ENCODE results near the gene IRGM. TPM values are rescaled to one million over a fixed set of nuclear protein-coding genes. Genes with fewer than 3 reads are reported as not detected.
"Not testable (repeated sequence)": the region's sequence is repeated elsewhere in the genome, so short reads cannot be mapped to it uniquely, and the experiment has no call there.

Gene IRGM
- total RNA-seq, 2 donors from 2014 or later: 2.0 to 2.7 TPM

DNA sequence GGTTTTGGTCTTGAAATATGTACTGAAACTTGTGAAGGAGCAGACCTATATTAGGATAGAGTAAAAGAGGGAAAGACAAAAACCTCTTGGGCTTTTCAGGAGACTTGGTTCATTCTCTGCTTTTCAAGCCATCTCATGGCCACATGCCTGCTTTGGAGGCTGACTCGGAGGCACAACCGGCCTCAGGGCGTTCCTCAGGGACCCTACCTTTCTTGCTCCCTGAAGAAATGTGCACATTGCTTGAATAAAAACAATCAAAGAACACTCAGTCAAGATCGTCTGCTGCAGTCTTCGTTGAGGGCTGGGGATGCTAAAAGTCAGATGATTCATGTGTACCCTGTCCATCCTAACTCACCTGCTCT, 994 bp downstream of the IRGM start:
- ATAC-seq: no peak
- DNase-seq: no peak
- no peaks in the 10 kb centered on the region for H3K9me3 ChIP-seq (ENCODE audit: control insufficient read depth, low read length, poor library complexity, severe bottlenecking)
- no peaks in the 10 kb centered on the region for H3K36me3 Mint-ChIP-seq (ENCODE audit: low read depth)
- H3K27me3 Mint-ChIP-seq: peaks cover 7% of the 10 kb centered on the region
- peaks cover 10% of the 10 kb centered on the region for H3K4me1 Mint-ChIP-seq
- peak overlapping the region; percentile 57 for H3K27ac Mint-ChIP-seq
- H3K4me3 Mint-ChIP-seq: peak overlapping the region; percentile 79

DNA sequence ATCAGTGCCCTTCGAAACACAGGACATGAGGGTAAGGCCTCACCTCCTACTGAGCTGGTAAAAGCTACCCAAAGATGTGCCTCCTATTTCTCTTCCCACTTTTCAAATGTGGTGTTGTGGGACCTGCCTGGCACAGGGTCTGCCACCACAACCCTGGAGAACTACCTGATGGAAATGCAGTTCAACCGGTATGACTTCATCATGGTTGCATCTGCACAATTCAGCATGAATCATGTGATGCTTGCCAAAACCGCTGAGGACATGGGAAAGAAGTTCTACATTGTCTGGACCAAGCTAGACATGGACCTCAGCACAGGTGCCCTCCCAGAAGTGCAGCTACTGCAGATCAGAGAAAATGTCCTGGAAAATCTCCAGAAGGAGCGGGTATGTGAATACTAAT, 1.9 kb downstream of the IRGM start:
- Mint-ChIP-seq H3K36me3 (ENCODE audit: low read depth) (no peaks in the 10 kb centered on the region), H3K27me3 (peaks cover 7% of the 10 kb centered on the region), H3K4me3 (no peak overlapping the region), H3K4me1 (peaks cover 10% of the 10 kb centered on the region), H3K27ac (no peak overlapping the region)
- ATAC-seq (no peak), DNase-seq (no peak)
- H3K9me3 ChIP-seq (ENCODE audit: control insufficient read depth, low read length, poor library complexity, severe bottlenecking): no peaks in the 10 kb centered on the region

DNA sequence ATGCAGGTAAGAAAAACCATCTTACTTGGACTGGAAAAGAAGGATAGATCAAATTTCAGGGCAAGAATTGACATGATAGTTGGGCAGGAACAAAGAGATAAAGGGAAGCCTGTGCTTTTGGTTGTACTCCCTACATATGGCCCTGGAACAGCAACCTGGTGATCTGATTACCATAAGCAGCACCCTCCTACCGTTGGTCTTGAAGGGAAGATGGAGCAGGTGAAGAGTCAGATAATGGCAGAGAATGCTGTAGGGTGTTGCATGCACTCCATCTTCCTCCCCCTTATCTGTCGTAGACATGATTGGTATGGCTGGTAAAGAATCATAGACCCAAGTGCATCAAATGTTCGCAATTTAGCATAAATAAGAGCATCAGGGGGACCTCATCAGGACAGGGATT, 4.7 kb downstream of the IRGM start:
- peaks cover 7% of the 10 kb centered on the region for H3K27me3 Mint-ChIP-seq
- peak overlapping the region; percentile 27 for H3K27ac Mint-ChIP-seq
- no peaks in the 10 kb centered on the region for H3K36me3 Mint-ChIP-seq (ENCODE audit: low read depth)
- no peak overlapping the region for H3K4me3 Mint-ChIP-seq
- DNase-seq (no peak), ATAC-seq (no peak)
- peaks cover 14% of the 10 kb centered on the region for H3K4me1 Mint-ChIP-seq
- no peaks in the 10 kb centered on the region for H3K9me3 ChIP-seq (ENCODE audit: control insufficient read depth, low read length, poor library complexity, severe bottlenecking)

DNA sequence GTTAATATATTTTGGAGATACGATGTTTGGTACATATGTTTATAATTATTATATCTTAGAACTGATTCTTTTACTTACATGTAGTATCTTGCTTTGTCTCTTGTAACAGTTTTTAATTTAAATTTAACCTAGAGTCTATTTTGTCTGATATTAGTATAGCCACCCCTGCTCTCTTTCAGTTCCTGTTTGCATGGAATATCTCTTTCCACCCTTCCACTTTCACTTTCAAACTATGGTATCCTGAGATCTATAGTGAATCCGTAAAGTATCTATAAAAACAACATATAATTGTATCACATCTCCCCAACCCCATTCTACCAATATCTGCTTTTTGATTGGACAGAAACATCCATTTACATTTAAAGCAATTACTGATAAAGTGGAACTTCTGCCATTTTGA, 7.2 kb downstream of the IRGM start:
- H3K4me3 Mint-ChIP-seq: no peak overlapping the region
- DNase-seq: no peak

DNA sequence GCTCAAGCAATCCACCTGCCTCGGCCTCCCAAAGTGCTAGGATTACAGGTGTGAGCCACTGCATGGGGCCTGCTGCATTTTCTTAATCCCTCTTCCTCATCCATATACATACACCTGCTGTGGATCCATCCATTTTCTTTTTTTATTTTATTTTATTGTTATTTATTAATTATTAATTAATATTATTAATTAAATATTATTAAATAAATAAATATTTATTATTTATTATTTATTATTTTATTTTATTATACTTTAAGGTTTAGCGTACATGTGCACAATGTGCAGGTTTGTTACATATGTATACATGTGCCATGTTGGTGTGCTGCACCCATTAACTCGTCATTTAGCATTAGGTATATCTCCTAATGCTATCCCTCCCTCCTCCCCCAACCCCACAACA, 10.4 kb downstream of the IRGM start:
- not testable (repeated sequence) for H3K4me1 Mint-ChIP-seq; H3K36me3 Mint-ChIP-seq (ENCODE audit: low read depth); H3K9me3 ChIP-seq (ENCODE audit: control insufficient read depth, low read length, poor library complexity, severe bottlenecking); H3K27me3 Mint-ChIP-seq; H3K27ac Mint-ChIP-seq; ATAC-seq; DNase-seq; H3K4me3 Mint-ChIP-seq

More for the DNA sequence above, 7.2 kb downstream of the IRGM start:
- H3K27ac Mint-ChIP-seq: no peak overlapping the region
- H3K4me1 Mint-ChIP-seq: peaks cover 4% of the 10 kb centered on the region
- no peak for ATAC-seq
- H3K27me3 Mint-ChIP-seq: peaks cover 3% of the 10 kb centered on the region
- no peaks in the 10 kb centered on the region for H3K36me3 Mint-ChIP-seq (ENCODE audit: low read depth)
- H3K9me3 ChIP-seq (ENCODE audit: control insufficient read depth, low read length, poor library complexity, severe bottlenecking): no peaks in the 10 kb centered on the region

DNA sequence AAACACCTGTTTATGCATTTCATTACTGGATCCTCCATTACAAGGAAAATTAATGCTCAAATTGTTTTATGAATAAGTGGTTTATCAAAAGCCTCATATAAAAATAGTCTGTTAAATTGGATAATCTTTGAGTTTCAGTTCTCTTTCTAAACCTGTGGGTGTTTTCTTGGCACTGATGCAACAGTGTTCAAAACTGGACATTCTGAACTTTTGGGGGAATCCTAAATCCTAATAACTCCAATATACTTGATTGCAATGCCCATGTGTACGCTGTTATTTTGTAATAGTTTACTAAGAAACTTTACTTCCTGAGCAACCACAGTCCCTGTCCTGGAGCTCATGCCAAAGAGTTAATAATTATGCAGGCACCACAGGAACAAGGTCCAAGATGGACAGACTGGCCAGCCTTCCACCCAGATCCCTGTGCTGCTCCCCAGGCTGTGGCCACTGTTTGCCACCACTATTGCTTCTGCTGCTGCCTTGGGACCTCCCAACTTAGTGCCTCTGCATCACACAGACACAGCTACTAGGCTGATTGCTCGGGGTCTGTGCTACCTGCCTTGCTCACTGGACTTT, 14.0 kb downstream of the IRGM start:
- no peaks in the 10 kb centered on the region for H3K4me1 Mint-ChIP-seq
- no peak overlapping the region for H3K27ac Mint-ChIP-seq
- ATAC-seq: no peak
- H3K27me3 Mint-ChIP-seq: no peaks in the 10 kb centered on the region
- no peak for DNase-seq
- no peaks in the 10 kb centered on the region for H3K36me3 Mint-ChIP-seq (ENCODE audit: low read depth)
- H3K4me3 Mint-ChIP-seq: no peak overlapping the region
- H3K9me3 ChIP-seq (ENCODE audit: control insufficient read depth, low read length, poor library complexity, severe bottlenecking): no peaks in the 10 kb centered on the region

DNA sequence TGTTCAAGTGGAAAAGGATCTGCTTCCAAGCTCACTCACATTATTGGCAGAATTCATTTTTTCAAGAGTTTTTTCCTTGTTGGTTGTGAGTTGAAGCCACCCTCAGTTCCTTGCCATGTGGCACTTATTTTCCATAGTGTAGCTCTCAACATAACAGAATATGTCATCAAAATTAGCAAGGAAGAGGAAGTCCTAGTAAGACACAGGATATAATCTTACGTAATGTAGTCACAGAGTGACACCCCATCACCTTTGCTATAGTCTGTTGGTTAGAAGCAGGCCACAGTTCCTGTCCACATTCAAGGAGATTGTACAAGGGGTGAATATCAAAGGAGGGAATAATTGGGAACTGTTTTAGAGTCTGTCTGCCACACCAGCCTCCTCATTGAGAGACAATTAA, 15.7 kb downstream of the IRGM start:
- ATAC-seq: no peak
- H3K4me3 Mint-ChIP-seq: no peak overlapping the region
- H3K4me1 Mint-ChIP-seq: no peaks in the 10 kb centered on the region
- no peaks in the 10 kb centered on the region for H3K27me3 Mint-ChIP-seq
- no peak for DNase-seq
- H3K36me3 Mint-ChIP-seq (ENCODE audit: low read depth): no peaks in the 10 kb centered on the region
- no peaks in the 10 kb centered on the region for H3K9me3 ChIP-seq (ENCODE audit: control insufficient read depth, low read length, poor library complexity, severe bottlenecking)
- H3K27ac Mint-ChIP-seq: no peak overlapping the region

DNA sequence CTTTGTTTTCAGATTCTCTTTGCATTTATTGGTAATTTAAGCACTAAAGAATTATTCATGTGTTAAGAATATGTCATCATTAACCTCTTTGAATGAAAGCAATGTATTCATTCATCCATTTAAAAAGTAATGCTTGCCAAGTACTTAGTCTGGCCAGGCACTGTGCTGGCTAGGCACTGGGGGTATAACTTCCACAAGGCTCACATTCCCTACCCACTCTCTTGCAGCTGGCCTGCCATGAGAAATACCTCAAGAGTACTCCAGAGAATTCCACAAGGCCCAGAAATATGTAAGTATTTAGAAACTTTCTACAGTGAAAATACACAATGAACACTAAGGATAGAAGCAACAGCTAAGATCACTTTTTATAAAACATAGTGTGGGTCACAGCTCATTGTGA, 33.0 kb downstream of the IRGM start:
- H3K36me3 Mint-ChIP-seq (ENCODE audit: low read depth): no peaks in the 10 kb centered on the region
- ATAC-seq: no peak
- H3K9me3 ChIP-seq (ENCODE audit: control insufficient read depth, low read length, poor library complexity, severe bottlenecking): no peaks in the 10 kb centered on the region
- no peaks in the 10 kb centered on the region for H3K27me3 Mint-ChIP-seq
- no peaks in the 10 kb centered on the region for H3K4me1 Mint-ChIP-seq
- H3K4me3 Mint-ChIP-seq: no peak overlapping the region
- DNase-seq: no peak
- no peak overlapping the region for H3K27ac Mint-ChIP-seq

DNA sequence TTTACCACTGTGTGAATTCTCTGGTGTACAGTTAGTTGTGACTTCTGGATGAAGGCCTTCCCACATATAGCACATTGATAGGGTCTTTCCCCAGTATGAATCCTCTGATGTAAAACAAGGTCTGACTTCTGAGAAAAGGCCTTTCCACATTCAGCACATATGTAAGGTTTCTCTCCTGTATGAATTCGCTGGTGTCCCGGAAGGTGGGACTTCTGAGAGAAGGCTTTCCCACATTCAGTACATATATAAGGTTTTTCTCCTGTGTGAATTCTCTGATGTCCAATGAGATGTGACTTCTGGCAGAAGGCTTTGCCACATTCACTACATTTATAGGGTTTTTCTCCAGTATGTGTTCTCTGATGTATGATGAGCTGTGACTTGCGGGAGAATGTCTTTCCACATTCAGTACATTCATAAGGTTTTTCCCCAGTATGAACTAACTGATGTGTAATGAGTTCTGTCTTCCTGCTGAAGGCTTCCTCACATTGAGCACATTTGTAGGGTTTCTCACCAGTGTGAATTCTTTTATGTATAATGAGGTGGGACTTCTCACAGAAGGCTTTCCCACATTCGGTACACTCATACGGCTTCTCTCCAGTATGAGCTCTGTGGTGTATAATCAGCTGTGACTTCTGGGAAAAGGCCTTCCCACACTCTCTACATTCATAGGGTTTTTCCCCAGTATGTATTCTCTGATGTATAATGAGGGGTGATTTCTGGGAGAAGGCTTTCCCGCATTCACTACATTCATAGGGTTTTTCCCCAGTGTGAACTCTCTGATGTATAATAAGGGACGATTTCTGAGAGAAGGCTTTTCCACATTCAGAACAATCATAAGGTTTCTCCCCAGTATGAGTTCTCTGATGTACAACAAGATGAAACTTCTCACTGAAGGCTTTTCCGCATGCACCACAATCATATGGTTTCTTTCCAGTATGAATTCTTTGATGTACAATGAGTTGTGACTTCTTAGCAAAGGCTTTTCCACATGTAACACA, 49.4 kb downstream of the IRGM start:
- peaks cover 16% of the 10 kb centered on the region for H3K9me3 ChIP-seq (ENCODE audit: control insufficient read depth, low read length, poor library complexity, severe bottlenecking)
- no peak overlapping the region for H3K4me3 Mint-ChIP-seq
- H3K27ac Mint-ChIP-seq: no peak overlapping the region
- H3K4me1 Mint-ChIP-seq: no peaks in the 10 kb centered on the region
- no peaks in the 10 kb centered on the region for H3K27me3 Mint-ChIP-seq
- H3K36me3 Mint-ChIP-seq (ENCODE audit: low read depth): peaks cover 2% of the 10 kb centered on the region
- ATAC-seq (no peak), DNase-seq (no peak)

Other genes starting within 250 kb of the IRGM start
- gene SYNPO, start 205.9 kb upstream of the IRGM start, total RNA-seq: 1 to 10 TPM in 1 of 2 donors, not detected in 1; 1.5 TPM
- not detected for gene MYOZ3, start 185.3 kb upstream of the IRGM start, total RNA-seq
- 100 to 1,000 TPM in 1 of 2 donors, 10 to 100 TPM in 1; 96.0 to 105 TPM for gene RBM22, start 145.5 kb upstream of the IRGM start, total RNA-seq
- gene DCTN4, start 87.5 kb upstream of the IRGM start, total RNA-seq: 10 to 100 TPM; 73.5 to 88.0 TPM
- gene SMIM3, start 67.8 kb upstream of the IRGM start, total RNA-seq: 10 to 100 TPM in 1 of 2 donors, 1 to 10 TPM in 1; 3.9 to 24.0 TPM
- 1 to 10 TPM; 1.2 to 2.2 TPM for gene ZNF300, start 58.5 kb downstream of the IRGM start, total RNA-seq
- under 1 TPM in 1 of 2 donors, not detected in 1; 0.22 TPM for gene GPX3, start 174.1 kb downstream of the IRGM start, total RNA-seq
- 100 to 1,000 TPM; 227 to 245 TPM for gene TNIP1, start 234.5 kb downstream of the IRGM start, total RNA-seq

All from T-helper 17 cell (primary cell).